GM18526 (cell line): ENCODE data around the gene HSPA12A.

Experiments used
- POLR2A ChIP-seq: IDR thresholded peaks from 3 replicates; pipeline ENCODE4 v1.6.1; 2011; ENCODE audit not compliant: insufficient read length; ENCODE audit errors: extremely low read depth

The HSPA12A gene

DNA sequence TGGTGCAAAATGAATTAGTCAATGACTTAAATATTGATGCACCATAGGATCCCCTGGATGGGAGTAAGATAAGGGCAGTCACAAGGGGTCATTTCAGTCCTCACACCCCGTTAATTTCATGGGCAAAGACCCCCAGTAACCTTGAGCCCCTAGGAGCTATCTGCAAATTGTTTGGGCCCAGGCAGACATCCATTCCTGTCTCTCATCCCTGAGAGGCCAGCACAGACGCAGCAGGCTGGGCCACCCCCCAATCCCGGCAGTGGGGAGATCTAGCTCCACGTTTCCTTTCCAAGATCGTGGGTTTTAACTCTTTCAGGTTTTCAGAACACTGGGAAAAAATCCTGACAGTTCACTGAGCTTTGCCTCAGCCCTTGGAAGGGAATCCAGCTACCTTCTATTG is 81.5 kb downstream of the HSPA12A start:
- no peak for TF ChIP-seq POLR2A

- TF ChIP-seq POLR2A: no peak
These were observed 83.2 kb downstream of the HSPA12A start for GRCh38 chr10:116659049-116659670.

- TF ChIP-seq POLR2A: no peak
These were observed 84.4 kb downstream of the HSPA12A start for GRCh38 chr10:116657863-116658551.

DNA sequence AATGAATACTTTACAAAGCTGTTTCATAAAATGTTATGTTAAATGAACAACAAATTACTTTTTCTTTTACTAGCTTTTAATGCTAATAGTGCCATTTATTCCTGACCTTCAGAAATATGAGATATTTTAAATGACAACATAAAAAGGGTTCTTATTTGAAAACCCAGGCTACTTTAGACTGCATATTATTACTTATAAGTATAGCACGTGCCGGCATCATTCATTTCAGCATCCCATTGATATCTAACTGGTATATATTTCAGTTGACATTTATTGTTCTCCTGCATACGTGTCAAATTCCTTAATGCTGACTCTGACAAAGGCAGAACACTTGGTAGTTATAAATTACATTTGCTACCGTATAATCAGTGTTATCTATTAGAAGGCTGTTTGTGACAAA is 86.3 kb downstream of the HSPA12A start:
- no peak for TF ChIP-seq POLR2A

- no peak for TF ChIP-seq POLR2A
These were observed 86.8 kb downstream of the HSPA12A start for GRCh38 chr10:116655568-116655967.

GRCh38 chr10:116654816-116655215 is 87.5 kb downstream of the HSPA12A start:
- no peak for TF ChIP-seq POLR2A

DNA sequence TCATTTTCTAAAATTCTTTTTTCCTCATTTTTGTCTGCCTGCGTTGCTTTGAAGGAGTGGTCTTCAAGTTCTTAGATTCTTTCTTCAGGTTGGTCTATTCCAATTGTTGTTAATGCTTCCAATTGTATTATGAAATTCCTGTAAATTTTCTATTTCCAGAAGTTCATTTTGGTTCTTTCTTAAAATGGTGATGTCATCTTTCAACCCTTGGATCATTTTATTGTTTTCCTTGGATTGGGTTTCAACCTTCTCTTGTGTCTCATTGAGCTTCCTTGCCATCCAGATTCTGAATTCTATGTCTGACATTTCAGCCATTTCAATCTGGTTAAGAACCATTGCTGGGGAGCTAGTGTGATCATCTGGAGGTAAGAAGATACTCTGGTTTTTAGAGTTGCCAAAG is 88.5 kb downstream of the HSPA12A start:
- no peak for TF ChIP-seq POLR2A

DNA sequence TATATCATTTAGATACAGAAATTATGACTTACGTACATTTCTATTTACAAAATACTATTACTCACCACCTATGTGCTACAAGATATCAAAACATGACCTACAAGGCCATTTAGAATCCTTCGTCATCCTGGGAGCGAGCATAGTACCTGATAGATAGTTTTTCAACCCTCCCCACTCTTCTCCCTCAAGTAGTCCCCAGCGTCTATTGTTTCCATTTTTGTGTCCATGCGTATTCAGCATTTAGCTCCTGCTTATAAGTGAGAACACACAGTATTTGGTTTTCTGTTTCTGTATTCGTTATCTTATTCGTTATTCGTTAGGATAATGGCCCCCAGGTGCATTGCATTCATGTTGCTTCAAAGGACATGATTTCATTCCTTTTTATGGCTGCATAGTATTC is 93.5 kb downstream of the HSPA12A start:
- TF ChIP-seq POLR2A: no peak

DNA sequence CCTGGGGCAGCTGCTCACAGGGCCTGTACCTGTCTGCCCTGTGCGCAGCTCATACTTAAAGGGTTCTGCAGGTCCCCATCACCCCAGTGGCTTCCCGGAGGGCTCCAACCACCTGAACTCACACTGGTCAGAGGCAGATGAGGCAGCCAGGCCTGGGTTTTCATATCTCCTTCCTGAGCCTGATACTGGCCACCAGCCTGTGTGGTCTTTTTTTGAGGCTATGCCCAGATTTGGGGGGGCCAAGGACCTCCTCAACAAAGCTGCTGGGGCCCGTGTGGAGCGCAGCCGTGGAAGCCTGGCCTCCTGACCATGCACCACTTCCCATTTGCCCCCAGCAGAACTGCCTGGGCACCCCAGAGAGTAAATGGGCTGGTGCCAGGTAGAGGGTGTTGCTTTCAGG is 95.9 kb downstream of the HSPA12A start:
- TF ChIP-seq POLR2A: no peak

DNA sequence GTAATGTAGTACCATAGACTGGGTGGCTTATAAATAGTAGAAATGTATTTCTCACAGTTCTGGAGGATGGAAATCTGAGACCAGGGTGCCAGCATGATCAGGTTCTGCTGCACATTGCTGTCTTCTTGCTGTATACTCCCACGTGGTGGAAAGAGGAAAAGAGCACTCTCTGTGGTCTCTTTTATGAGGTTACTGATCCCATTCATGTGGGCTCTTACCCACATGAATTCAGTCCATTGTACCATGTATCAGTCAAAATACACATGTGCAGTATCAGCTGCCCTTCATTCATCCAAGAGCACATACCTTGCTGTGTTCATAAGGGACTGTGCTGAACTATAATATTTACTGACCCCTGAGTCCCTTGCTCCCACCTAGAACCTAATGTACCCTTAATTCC is 104.5 kb downstream of the HSPA12A start:
- no peak for TF ChIP-seq POLR2A

DNA sequence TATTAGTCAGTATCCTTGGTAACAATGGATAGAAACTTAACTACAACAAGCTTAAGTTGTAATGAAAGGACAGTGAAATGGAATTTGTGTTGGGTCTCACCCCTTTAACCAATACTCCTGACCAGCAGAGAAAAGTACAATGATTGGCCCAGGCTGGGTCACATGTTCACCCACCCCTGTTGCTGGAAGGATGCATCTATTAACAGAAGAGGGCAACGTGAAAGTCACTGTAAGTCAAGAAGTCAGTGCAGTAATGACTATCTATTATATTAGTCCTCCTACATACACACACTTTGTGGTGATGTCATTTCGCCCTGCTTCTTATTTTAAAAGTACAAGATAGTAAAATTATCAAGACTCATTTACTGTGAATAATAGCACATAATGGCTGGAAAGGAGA is 105.4 kb downstream of the HSPA12A start:
- no peak for TF ChIP-seq POLR2A

DNA sequence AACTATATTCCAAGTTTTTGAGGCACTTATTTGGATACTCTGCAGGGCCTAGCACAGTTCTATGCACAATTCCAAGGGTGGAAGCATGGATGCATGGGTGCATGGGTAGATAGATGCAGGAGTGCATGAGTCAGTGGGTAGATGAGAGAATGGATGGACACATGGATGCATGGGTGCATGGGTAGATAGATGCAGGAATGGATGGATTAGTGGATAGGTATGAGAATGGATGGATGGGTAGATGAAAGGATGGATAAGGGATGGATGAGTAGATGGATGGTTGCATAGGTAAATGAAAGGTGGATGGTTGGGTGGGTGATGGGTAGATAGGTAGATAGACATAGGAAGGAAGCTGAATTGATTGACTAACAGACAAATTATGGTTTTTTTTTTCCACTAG is 106.0 kb downstream of the HSPA12A start:
- TF ChIP-seq POLR2A: no peak

GRCh38 chr10:116634126-116634975 is 108.0 kb downstream of the HSPA12A start:
- TF ChIP-seq POLR2A: no peak

- no peak for TF ChIP-seq POLR2A
These were observed 109.2 kb downstream of the HSPA12A start for GRCh38 chr10:116633216-116633600.

DNA sequence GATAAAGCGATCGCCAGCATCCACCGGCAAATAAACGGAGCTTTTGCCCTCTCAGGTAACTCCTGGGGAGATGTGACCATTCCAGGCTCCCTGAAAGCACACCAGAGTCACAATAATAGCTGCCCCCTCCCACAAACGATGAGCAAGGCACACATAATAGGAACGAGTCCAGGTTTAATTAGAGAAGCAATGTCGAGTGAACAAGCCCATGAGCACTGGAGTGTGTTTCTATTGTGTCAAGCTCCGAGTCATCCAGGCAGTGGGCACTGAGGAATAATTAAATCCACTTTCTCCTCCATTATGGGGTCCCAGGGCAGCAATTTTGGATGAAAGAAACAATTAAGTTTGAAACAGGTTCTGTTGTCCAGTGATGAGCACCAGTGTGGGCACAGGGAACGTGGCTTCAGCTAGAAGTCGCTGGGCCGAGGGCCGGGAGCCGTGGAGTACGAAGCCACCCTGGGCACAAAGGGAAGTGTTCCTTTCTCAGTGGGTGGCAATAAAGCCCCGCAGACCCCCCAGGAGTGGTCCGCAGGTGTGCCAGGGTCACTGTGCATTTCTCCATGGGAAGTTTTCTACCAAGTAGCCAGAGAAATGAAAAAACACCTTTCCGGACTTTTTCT is 109.7 kb downstream of the HSPA12A start:
- TF ChIP-seq POLR2A: no peak

- TF ChIP-seq POLR2A: no peak
These were observed 110.5 kb downstream of the HSPA12A start for GRCh38 chr10:116631871-116632295.
